Calu3 (cell line): ENCODE results near the gene ZKSCAN1. TPM values are rescaled to one million over a fixed set of nuclear protein-coding genes. Genes with fewer than 3 reads are reported as not detected.

Experiments used
- BruUV-seq: library from RNA; stranded (reverse); fragments of 400-500 nt; replicated peaks from 2 replicates; lab custom pipeline; 2021; lab: Mats Ljungman, UMichigan
- CTCF ChIA-PET: fragments of 300-600 bp; sonication (Branson Sonifier 250); formaldehyde crosslinking; loops from one replicate; lab custom pipeline; 2022; ENCODE audit warnings: antibody characterized with exemption; lab: Charles Lee
- DNase-seq: peaks from one replicate; pipeline ENCODE4 v3.0.0; 2022
- H3K27ac Mint-ChIP-seq: one replicate; pipeline ENCODE4 v1.8.0; 2022; ENCODE audit warnings: mixed read lengths; ENCODE audit not compliant: unreplicated experiment
- H3K27me3 Mint-ChIP-seq: one replicate; pipeline ENCODE4 v1.8.0; 2022; ENCODE audit warnings: mixed read lengths; ENCODE audit not compliant: unreplicated experiment
- H3K36me3 Mint-ChIP-seq: one replicate; pipeline ENCODE4 v1.8.0; 2022; ENCODE audit warnings: mild to moderate bottlenecking, moderate library complexity, mixed read lengths; ENCODE audit not compliant: insufficient read depth, unreplicated experiment
- H3K4me1 Mint-ChIP-seq: one replicate; pipeline ENCODE4 v1.8.0; 2022; ENCODE audit warnings: mild to moderate bottlenecking, low read depth, mixed read lengths; ENCODE audit not compliant: unreplicated experiment
- H3K4me3 Mint-ChIP-seq: one replicate; pipeline ENCODE4 v1.8.0; 2022; ENCODE audit warnings: mild to moderate bottlenecking, low read depth, moderate library complexity, mixed read lengths; ENCODE audit not compliant: unreplicated experiment
- H3K9me3 Mint-ChIP-seq: one replicate; pipeline ENCODE4 v1.8.0; 2022; ENCODE audit warnings: low read depth, mixed read lengths; ENCODE audit not compliant: unreplicated experiment
- CTCF ChIP-seq: fragments of 200-600 bp; IDR thresholded peaks from one replicate; pipeline ENCODE4 v1.8.0; 2022; ENCODE audit warnings: antibody characterized with exemption; ENCODE audit not compliant: unreplicated experiment
- intact Hi-C: fragments of 100-400 bp; cut with micrococcal nuclease; formaldehyde crosslinking; loops from one replicate; pipeline ENCODE4 v1.10.0; 2022; ENCODE audit not compliant: unreplicated experiment
- total RNA-seq: library from RNA; stranded (reverse); gene quantifications from 2 replicates; pipeline ENCODE4 v1.2.3, GENCODE V29; 2022

The ZKSCAN1 gene
- total RNA-seq, 1 experiment from 2014 or later: 56.6 TPM

- BruUV-seq: TSS peak; percentile 12
- DNase-seq: peak; percentile 88
- Mint-ChIP-seq H3K4me1 (peaks cover 11% of the 10 kb centered on the region), H3K27ac (peak within 1 kb of the TSS; percentile 9), H3K36me3 (peaks cover 52% of the 10 kb centered on the region), H3K4me3 (peak within 1 kb of the TSS; percentile 79), H3K9me3 (no peaks in the 10 kb centered on the region), H3K27me3 (no peaks in the 10 kb centered on the region)
- TF ChIP-seq CTCF: no peak
- intact Hi-C loops: no loop called here
- CTCF ChIA-PET: interaction anchor here (0.7 kb wide), 1 partner anchor 9 kb away, joined by 3 read pairs; no protein-coding TSS in a partner anchor
Observed at GRCh38 chr7:100088621-100089457, 73.4 kb downstream of the ZKSCAN1 start, which contains the start of gene COPS6. TSS of gene COPS6 (plus strand) at chr7:100088969. CDS start at chr7:100088991, 22 bp downstream.

- intact Hi-C loops: no loop called here
- DNase-seq: no peak
- Mint-ChIP-seq H3K4me1 (peaks cover 11% of the 10 kb centered on the region), H3K27me3 (no peaks in the 10 kb centered on the region), H3K36me3 (peaks cover 56% of the 10 kb centered on the region), H3K9me3 (no peaks in the 10 kb centered on the region), H3K27ac (peak overlapping the region; percentile 9), H3K4me3 (peak overlapping the region; percentile 79)
- BruUV-seq: no TSS peak
- CTCF ChIA-PET: no interaction called here
- no peak for TF ChIP-seq CTCF
Observed at GRCh38 chr7:100089458-100090196, 74.2 kb downstream of the ZKSCAN1 start.

- Mint-ChIP-seq H3K27ac (no peak overlapping the region), H3K4me1 (peaks cover 11% of the 10 kb centered on the region), H3K9me3 (no peaks in the 10 kb centered on the region), H3K36me3 (peaks cover 68% of the 10 kb centered on the region), H3K4me3 (no peak overlapping the region), H3K27me3 (no peaks in the 10 kb centered on the region)
- DNase-seq: no peak
- CTCF ChIA-PET: interaction anchor here (0.6 kb wide), 1 partner anchor 97 kb away, joined by 3 read pairs; no protein-coding TSS in a partner anchor
- no TSS peak for BruUV-seq
- intact Hi-C loops: no loop called here
- TF ChIP-seq CTCF: no peak
Observed at GRCh38 chr7:100090527-100091410, 75.4 kb downstream of the ZKSCAN1 start.

Other genes starting within 250 kb of the ZKSCAN1 start
- 0.15 TPM in 1 of 2 replicates, not detected in the other for gene CYP3A4, start 231.4 kb upstream of the ZKSCAN1 start, total RNA-seq
- gene CYP3A43, start 187.6 kb upstream of the ZKSCAN1 start, total RNA-seq: not detected in 2 replicates
- 0.47 TPM in 1 of 2 replicates, not detected in the other for gene OR2AE1, start 138.6 kb upstream of the ZKSCAN1 start, total RNA-seq
- gene TRIM4, start 96.1 kb upstream of the ZKSCAN1 start, total RNA-seq: 15.9 and 16.9 TPM in 2 replicates
- not detected in 2 replicates for gene GJC3, start 86.0 kb upstream of the ZKSCAN1 start, total RNA-seq
- 15.4 and 25.6 TPM in 2 replicates for gene AZGP1, start 39.6 kb upstream of the ZKSCAN1 start, total RNA-seq
- gene ZSCAN21, start 34.2 kb downstream of the ZKSCAN1 start, total RNA-seq: 5.5 and 5.7 TPM in 2 replicates
- gene ZNF3, start 66.1 kb downstream of the ZKSCAN1 start, total RNA-seq: 26.7 TPM in 2 replicates
- 97.1 and 110 TPM in 2 replicates for gene COPS6, start 73.4 kb downstream of the ZKSCAN1 start, total RNA-seq
- gene MCM7, start 85.8 kb downstream of the ZKSCAN1 start, total RNA-seq: 122 and 125 TPM in 2 replicates
- 12.1 and 13.9 TPM in 2 replicates for gene AP4M1, start 86.0 kb downstream of the ZKSCAN1 start, total RNA-seq
- gene TAF6, start 103.8 kb downstream of the ZKSCAN1 start, total RNA-seq: 50.5 and 50.8 TPM in 2 replicates
- 5.6 and 5.9 TPM in 2 replicates for gene CNPY4, start 104.0 kb downstream of the ZKSCAN1 start, total RNA-seq
- 1.2 TPM in 2 replicates for gene MBLAC1, start 111.4 kb downstream of the ZKSCAN1 start, total RNA-seq
- 43.6 and 56.6 TPM in 2 replicates for gene LAMTOR4, start 133.3 kb downstream of the ZKSCAN1 start, total RNA-seq
- gene TRAPPC14, start 143.1 kb downstream of the ZKSCAN1 start, total RNA-seq: 17.4 and 17.5 TPM in 2 replicates
- gene GAL3ST4, start 153.0 kb downstream of the ZKSCAN1 start, total RNA-seq: 0.14 TPM in 1 of 2 replicates, not detected in the other
- 3.2 and 3.6 TPM in 2 replicates for gene GPC2, start 161.8 kb downstream of the ZKSCAN1 start, total RNA-seq
- gene STAG3, start 162.3 kb downstream of the ZKSCAN1 start, total RNA-seq: 0.66 and 1.2 TPM in 2 replicates
- not detected in 2 replicates for gene PVRIG, start 204.4 kb downstream of the ZKSCAN1 start, total RNA-seq